IMR-90 (cell line): ENCODE measurements around the gene LTBP2. TPM values are rescaled to one million over a fixed set of nuclear protein-coding genes. Genes with fewer than 3 reads are reported as not detected.

Source experiments
- ATAC-seq: fragments of 200-7000 bp; cut with Tn5 transposase; 2 replicates; pipeline ENCODE4 v1.9.1; 2020; ENCODE audit warnings: low read depth, mild to moderate bottlenecking, moderate library complexity
- BruUV-seq: library from RNA; stranded (reverse); fragments of 400-500 nt; replicated peaks from 2 replicates; lab custom pipeline; 2021; lab: Mats Ljungman, UMichigan
- CTCF ChIA-PET: fragments of 300-600 bp; formaldehyde crosslinking; extraction: SDS; loops from one replicate; lab custom pipeline; 2021; ENCODE audit warnings: antibody characterized with exemption; lab: Yijun Ruan, JAX
- POLR2A ChIA-PET: fragments of 300-600 bp; sonication (Branson Sonifier 250); formaldehyde crosslinking; loops from one replicate; lab custom pipeline; 2022; ENCODE audit warnings: antibody characterized with exemption; ENCODE audit not compliant: unreplicated experiment; lab: Charles Lee
- DNase-seq: peaks from one replicate; pipeline ENCODE4 v3.0.0; 2013
- H2AFZ ChIP-seq: replicated peaks from 2 replicates; pipeline ENCODE3; 2013; ENCODE audit warnings: low read length, mild to moderate bottlenecking; ENCODE audit not compliant: poor library complexity
- H2AK5ac ChIP-seq: 2 replicates; pipeline ENCODE4 v1.6.1; 2013; ENCODE audit warnings: low read depth, low read length, inconsistent platforms
- H2AK9ac ChIP-seq: replicated peaks from 2 replicates; pipeline ENCODE3; 2013; ENCODE audit warnings: mild to moderate bottlenecking, low read depth, low read length, moderate library complexity; ENCODE audit not compliant: poor library complexity
- H2BK120ac ChIP-seq: 2 replicates; pipeline ENCODE4 v1.6.1; 2013; ENCODE audit warnings: low read depth, low read length, inconsistent platforms
- H2BK15ac ChIP-seq: 3 replicates; pipeline ENCODE4 v1.6.1; 2013; ENCODE audit warnings: low read depth, low read length, inconsistent platforms
- H2BK20ac ChIP-seq: 2 replicates; pipeline ENCODE4 v1.6.1; 2013; ENCODE audit warnings: low read depth, mild to moderate bottlenecking, inconsistent platforms, low read length, moderate library complexity
- H2BK5ac ChIP-seq: 2 replicates; pipeline ENCODE4 v1.6.1; 2013; ENCODE audit warnings: mild to moderate bottlenecking, low read depth, low read length, inconsistent platforms; ENCODE audit not compliant: poor library complexity, severe bottlenecking
- H3K14ac ChIP-seq: replicated peaks from 2 replicates; pipeline ENCODE4 v1.6.1; 2013; ENCODE audit warnings: low read depth, low read length, inconsistent platforms
- H3K18ac ChIP-seq: 2 replicates; pipeline ENCODE4 v1.6.1; 2013; ENCODE audit warnings: low read depth, low read length, control low read depth
- H3K23ac ChIP-seq: 2 replicates; pipeline ENCODE4 v1.6.1; 2013; ENCODE audit warnings: low read depth, low read length, inconsistent platforms
- H3K27ac ChIP-seq: 2 replicates; pipeline ENCODE4 v1.5.1; 2013; ENCODE audit warnings: mild to moderate bottlenecking, control low read depth, low read length; ENCODE audit not compliant: insufficient read depth
- H3K27me3 ChIP-seq: 2 replicates; pipeline ENCODE4 v1.6.1; 2013; ENCODE audit warnings: low read length; ENCODE audit not compliant: control insufficient read depth, insufficient read depth
- H3K36me3 ChIP-seq: 2 replicates; pipeline ENCODE4 v1.6.1; 2013; ENCODE audit warnings: low read length, mixed read lengths; ENCODE audit not compliant: control insufficient read depth, insufficient read depth
- H3K4ac ChIP-seq: 2 replicates; pipeline ENCODE4 v1.6.1; 2013; ENCODE audit warnings: low read depth, low read length, inconsistent platforms
- H3K4me1 ChIP-seq: 2 replicates; pipeline ENCODE4 v1.6.1; 2013; ENCODE audit warnings: low read length, mixed read lengths; ENCODE audit not compliant: control insufficient read depth, insufficient read depth
- H3K4me2 ChIP-seq: 2 replicates; pipeline ENCODE4 v1.6.1; 2013; ENCODE audit warnings: low read depth, mild to moderate bottlenecking, control low read depth, low read length, moderate library complexity
- H3K4me3 ChIP-seq: 2 replicates; pipeline ENCODE4 v1.5.1; 2013; ENCODE audit warnings: low read depth, mild to moderate bottlenecking, control low read depth, low read length, moderate library complexity; ENCODE audit not compliant: insufficient read depth
- H3K56ac ChIP-seq: 2 replicates; pipeline ENCODE4 v1.6.1; 2013; ENCODE audit warnings: low read length, inconsistent platforms; ENCODE audit not compliant: insufficient read depth; ENCODE audit errors: extremely low read depth
- H3K79me1 ChIP-seq, 2 experiments: 2 replicates each; pipeline ENCODE4 v1.6.1; 2013; ENCODE audit warnings: low read length in 2 of 2, inconsistent platforms in 1 of 2, low read depth in 1 of 2
- H3K9ac ChIP-seq: 2 replicates; pipeline ENCODE4 v1.6.1; 2013; ENCODE audit warnings: low read depth, low read length, control low read depth
- H3K9me1 ChIP-seq: 2 replicates; pipeline ENCODE4 v1.6.1; 2013; ENCODE audit warnings: low read length, inconsistent platforms; ENCODE audit not compliant: insufficient read depth
- H3K9me3 ChIP-seq: 2 replicates; pipeline ENCODE4 v1.6.1; 2013; ENCODE audit warnings: low read length; ENCODE audit not compliant: control insufficient read depth, insufficient read depth
- H4K20me1 ChIP-seq: 2 replicates; pipeline ENCODE4 v1.6.1; 2013; ENCODE audit warnings: low read length, inconsistent platforms; ENCODE audit not compliant: insufficient read depth
- H4K5ac ChIP-seq: 2 replicates; pipeline ENCODE4 v1.6.1; 2013; ENCODE audit warnings: mild to moderate bottlenecking, low read depth, low read length, control low read depth
- H4K8ac ChIP-seq, 2 experiments: 2 replicates each; pipeline ENCODE4 v1.6.1; 2013; ENCODE audit warnings: low read depth in 2 of 2, low read length in 2 of 2, control low read depth in 1 of 2, inconsistent platforms in 1 of 2
- H4K91ac ChIP-seq: 2 replicates; pipeline ENCODE4 v1.6.1; 2013; ENCODE audit warnings: low read depth, low read length, inconsistent platforms; ENCODE audit not compliant: insufficient read depth
- CEBPB ChIP-seq: IDR thresholded peaks from 2 replicates; pipeline ENCODE4 v1.6.1; 2012; ENCODE audit warnings: low read depth, low read length, improper control_type of control experiment
- MXI1 ChIP-seq: IDR thresholded peaks from 2 replicates; pipeline ENCODE4 v1.6.1; 2012; ENCODE audit warnings: low read depth, mild to moderate bottlenecking, low read length, moderate library complexity, borderline replicate concordance
- RAD21 ChIP-seq: IDR thresholded peaks from 2 replicates; pipeline ENCODE4 v1.6.1; 2012; ENCODE audit warnings: low read length, improper control_type of control experiment
- SMC3 ChIP-seq: fragments of 150-350 bp; IDR thresholded peaks from 2 replicates; pipeline ENCODE4 v1.6.1; 2016; ENCODE audit warnings: low read depth, mild to moderate bottlenecking, antibody characterized with exemption, low read length, moderate library complexity
- WGBS, 2 experiments: methylation state at CpG; one replicate each; pipeline versions ENCODE4 v1.1.5 to v1.1.7; 2013; ENCODE audit warnings: missing lambda C conversion rate in 2 of 2; ENCODE audit not compliant: insufficient read length in 1 of 2; ENCODE audit errors: extremely low coverage in 2 of 2; 5-methylcytosine and 5-hydroxymethylcytosine counted together
- dilution Hi-C: fragments of 300-500 bp; cut with HindIII; formaldehyde crosslinking; loops from one replicate; pipeline ENCODE4 v1.14.3; 2018; ENCODE audit warnings: low sequenced_read_pairs; ENCODE audit not compliant: unreplicated experiment
- in situ Hi-C: fragments of 300-500 bp; cut with MboI; formaldehyde crosslinking; loops from 3 replicates; pipeline ENCODE4 v1.14.3; 2019; ENCODE audit warnings: low sequenced_read_pairs, inconsistent platforms, mixed read lengths
- intact Hi-C: fragments of 100-400 bp; cut with micrococcal nuclease; formaldehyde crosslinking; loops from 2 replicates; pipeline ENCODE4 v1.10.0; 2022
- polyA plus RNA-seq, 3 experiments: library from polyadenylated mRNA; depleted of rRNA; stranded (reverse); fragments of >200 nt; gene quantifications; 2 replicates each; pipeline ENCODE4 v1.2.3, GENCODE V29; 2012; ENCODE audit warnings: low replicate concordance in 1 of 3
- total RNA-seq: library from RNA; depleted of rRNA; stranded (reverse); fragments of >200 nt; gene quantifications from 2 replicates; pipeline ENCODE4 v1.2.3, GENCODE V29; 2012
- TF ChIP-seq, protein P1 (sequence below): conservative IDR thresholded peaks from 2 replicates; pipeline ENCODE4 v1.5.1; 2012; ENCODE audit warnings: mild to moderate bottlenecking, low read depth, low read length, improper control_type of control experiment

LTBP2 gene
- total and polyA plus RNA-seq, 2 of the 4 experiments (the other 2 are of a cell fraction) = 23.8 to 79.3 TPM

DNA sequence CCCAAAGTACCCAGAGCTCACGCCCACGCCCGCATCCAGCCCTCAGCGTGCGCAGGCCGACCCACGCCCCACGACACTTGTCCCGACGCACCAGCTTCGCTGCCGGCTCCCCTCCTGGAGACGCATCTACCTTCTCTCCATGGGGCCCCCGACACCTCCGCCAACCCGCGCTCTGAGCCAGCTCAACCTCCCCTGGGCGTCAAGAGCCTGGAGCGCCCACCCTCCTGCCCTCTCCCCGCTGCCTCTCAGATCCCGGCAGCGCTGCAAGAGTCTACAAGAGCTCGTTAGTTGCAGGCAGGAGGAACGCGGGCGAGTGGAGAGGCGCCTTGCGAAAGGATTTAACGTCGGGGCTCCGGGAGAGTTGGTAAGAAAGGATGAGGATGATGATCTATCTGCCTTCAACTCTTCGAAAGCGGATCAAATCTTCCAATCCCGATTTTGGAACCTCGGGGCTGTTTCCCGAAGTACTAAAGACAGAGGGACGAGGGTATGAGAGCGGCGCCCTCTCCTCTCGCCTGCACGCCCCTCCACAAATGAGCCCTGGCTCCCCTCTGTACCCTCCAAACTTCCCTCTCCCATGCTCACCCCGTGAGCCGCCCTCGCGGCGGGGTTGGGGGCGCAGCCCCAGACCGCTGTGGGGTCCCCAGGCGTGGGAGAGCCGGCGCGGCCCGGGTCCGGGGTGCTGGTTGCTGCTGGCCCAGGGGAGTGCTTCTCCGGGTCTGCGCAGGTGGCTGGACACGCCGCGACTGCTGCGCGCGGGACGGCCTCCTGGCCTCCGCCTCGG lies 979 bp downstream of the LTBP2 start:
- POLR2A ChIA-PET = interaction anchor here (0.7 to 2.7 kb wide), 3 partner anchors 8 to 39 kb away, joined by 3 to 9 read pairs (median 3); no protein-coding TSS in a partner anchor
- DNase-seq = peak; percentile 48
- 10% methylated on average over 35 of the region's 65 CpGs; no CpG with 5 or more reads in 1 of the 2 experiments for WGBS, 2 experiments

More for the DNA sequence above, 979 bp downstream of the LTBP2 start:
- H3K4me3 ChIP-seq = peak overlapping the region; percentile 87
- H3K56ac ChIP-seq = peak overlapping the region; percentile 52; the same call in 1 of the 2 replicates
- H4K5ac ChIP-seq = peak overlapping the region; percentile 41
- no peaks in the 10 kb centered on the region for H3K36me3 ChIP-seq
- H3K27me3 ChIP-seq = no peaks in the 10 kb centered on the region
- no peak overlapping the region for H2BK15ac ChIP-seq
- peak overlapping the region; percentile 70 for H3K23ac ChIP-seq
- H4K91ac ChIP-seq = peak overlapping the region; percentile 50; the same call in 1 of the 2 replicates
- dilution Hi-C loops = no loop called here
- H2BK5ac ChIP-seq = peak overlapping the region; percentile 94
- H2BK20ac ChIP-seq = no peak overlapping the region
- peaks cover 7 to 56% of the 10 kb centered on the region in 2 experiments; a peak in 3 of 4 replicates for H3K79me1 ChIP-seq
- no peak for TF ChIP-seq SMC3
- TF ChIP-seq CEBPB = 0 out of 2 replicates have a peak, but pooled peaks have one; percentile 7
- no peak for TF ChIP-seq RAD21
- TF ChIP-seq, protein P1, sequence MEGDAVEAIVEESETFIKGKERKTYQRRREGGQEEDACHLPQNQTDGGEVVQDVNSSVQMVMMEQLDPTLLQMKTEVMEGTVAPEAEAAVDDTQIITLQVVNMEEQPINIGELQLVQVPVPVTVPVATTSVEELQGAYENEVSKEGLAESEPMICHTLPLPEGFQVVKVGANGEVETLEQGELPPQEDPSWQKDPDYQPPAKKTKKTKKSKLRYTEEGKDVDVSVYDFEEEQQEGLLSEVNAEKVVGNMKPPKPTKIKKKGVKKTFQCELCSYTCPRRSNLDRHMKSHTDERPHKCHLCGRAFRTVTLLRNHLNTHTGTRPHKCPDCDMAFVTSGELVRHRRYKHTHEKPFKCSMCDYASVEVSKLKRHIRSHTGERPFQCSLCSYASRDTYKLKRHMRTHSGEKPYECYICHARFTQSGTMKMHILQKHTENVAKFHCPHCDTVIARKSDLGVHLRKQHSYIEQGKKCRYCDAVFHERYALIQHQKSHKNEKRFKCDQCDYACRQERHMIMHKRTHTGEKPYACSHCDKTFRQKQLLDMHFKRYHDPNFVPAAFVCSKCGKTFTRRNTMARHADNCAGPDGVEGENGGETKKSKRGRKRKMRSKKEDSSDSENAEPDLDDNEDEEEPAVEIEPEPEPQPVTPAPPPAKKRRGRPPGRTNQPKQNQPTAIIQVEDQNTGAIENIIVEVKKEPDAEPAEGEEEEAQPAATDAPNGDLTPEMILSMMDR = no peak
- TF ChIP-seq MXI1 = no peak
- H3K9me3 ChIP-seq = no peaks in the 10 kb centered on the region
- peak overlapping the region; percentile 28 for H3K4ac ChIP-seq
- peaks cover 11% of the 10 kb centered on the region; the same call in 1 of the 2 replicates for H4K20me1 ChIP-seq
- peak overlapping the region; percentile 92 for H2AFZ ChIP-seq
- H2AK5ac ChIP-seq = peak overlapping the region; percentile 24; the same call in 1 of the 2 replicates
- no peak for ATAC-seq
- peak overlapping the region; percentile 11; the same call in 1 of the 2 replicates for H3K14ac ChIP-seq
- intact Hi-C loops = no loop called here
- H3K9ac ChIP-seq = peak overlapping the region; percentile 91; the same call in 1 of the 2 replicates
- in situ Hi-C loops = no loop called here
- H4K8ac ChIP-seq = peak overlapping the region in 1 of 2 experiments; percentile 76; a peak in 1 of 4 replicates
- peaks cover 19% of the 10 kb centered on the region for H3K4me1 ChIP-seq
- no TSS peak for BruUV-seq
- peak overlapping the region; percentile 95 for H3K27ac ChIP-seq
- H3K18ac ChIP-seq = peak overlapping the region; percentile 42
- peaks cover 20% of the 10 kb centered on the region for H3K9me1 ChIP-seq
- H2AK9ac ChIP-seq = peak overlapping the region; percentile 83
- peak overlapping the region; percentile 85 for H2BK120ac ChIP-seq
- H3K4me2 ChIP-seq = peak overlapping the region; percentile 83
- CTCF ChIA-PET = interaction anchor here (0.8 to 1.8 kb wide), 3 partner anchors 13 to 62 kb away, joined by 3 to 6 read pairs (median 3); no protein-coding TSS in a partner anchor
